Measurements from ENCODE around the gene FHAD1.

Gene FHAD1

DNA sequence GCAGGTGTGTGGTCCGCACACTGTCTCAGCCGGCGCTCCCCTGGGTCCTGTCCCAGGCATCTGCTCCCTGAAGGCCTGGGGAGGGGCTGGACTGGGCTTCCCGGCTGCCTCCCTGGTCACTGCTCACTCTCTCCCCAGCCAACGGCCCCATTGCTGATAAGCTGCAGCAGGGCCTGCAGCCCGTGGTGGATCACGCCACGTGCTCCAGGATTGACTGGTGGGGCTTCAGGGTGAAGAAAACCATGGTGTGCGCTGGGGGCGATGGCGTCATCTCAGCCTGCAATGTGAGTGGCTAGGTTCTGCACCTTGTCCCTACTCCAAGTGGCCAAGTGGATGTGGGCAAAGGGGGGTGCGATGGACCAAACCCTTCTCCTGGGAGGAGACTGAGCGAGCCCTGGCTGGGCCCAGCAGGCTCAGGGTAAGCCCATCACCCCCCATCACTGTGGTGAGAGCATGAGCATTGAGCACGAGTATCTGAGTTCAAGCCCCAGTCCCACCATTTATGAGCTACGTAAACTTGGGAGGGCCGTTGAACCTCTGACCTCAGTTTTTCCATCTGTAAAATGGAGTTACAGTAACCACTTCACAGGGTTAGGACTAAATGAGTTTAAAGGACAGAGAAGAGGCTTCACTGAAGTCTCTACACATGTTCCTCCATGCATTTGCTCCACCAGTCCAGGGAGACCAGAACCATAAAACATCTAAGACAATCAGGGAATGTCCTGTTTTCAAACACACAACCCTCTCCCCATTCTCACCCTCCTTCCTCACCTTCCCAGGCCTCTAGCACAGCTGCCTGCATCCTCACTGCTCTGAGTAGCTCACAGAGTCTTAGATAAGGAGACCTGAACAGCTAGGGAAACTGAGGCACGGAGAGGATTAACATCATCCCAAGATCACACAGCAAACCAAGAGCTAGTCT lies 197.7 kb downstream of the FHAD1 start:
- DNase-seq, result no peak

DNA sequence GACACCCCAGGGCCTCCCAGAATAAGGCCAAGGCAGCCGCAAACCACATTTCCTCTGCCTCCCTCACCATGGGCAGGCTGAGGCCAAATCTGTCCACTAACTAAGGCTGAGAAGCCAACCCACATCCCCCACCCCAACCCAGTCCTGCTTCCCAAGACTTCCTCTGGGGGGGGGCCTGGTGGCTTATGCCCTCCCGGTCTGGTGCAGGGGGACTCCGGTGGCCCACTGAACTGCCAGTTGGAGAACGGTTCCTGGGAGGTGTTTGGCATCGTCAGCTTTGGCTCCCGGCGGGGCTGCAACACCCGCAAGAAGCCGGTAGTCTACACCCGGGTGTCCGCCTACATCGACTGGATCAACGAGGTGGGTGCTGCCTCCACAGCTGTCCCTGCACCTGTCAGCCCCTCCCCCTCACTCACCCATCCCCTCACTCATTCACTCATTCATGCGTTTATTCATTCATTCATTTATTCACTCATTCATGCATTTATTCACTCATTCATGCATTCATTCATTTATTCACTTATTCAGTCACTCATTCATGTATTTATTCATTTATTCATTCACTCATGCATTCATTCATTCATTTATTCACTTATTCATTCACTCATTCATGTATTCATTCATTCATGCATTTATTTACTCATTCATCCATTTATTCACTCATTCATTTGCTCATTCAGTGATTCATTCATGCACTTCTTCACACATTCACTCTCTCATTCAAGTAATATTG lies 198.5 kb downstream of the FHAD1 start:
- DNase-seq, result no peak

DNA sequence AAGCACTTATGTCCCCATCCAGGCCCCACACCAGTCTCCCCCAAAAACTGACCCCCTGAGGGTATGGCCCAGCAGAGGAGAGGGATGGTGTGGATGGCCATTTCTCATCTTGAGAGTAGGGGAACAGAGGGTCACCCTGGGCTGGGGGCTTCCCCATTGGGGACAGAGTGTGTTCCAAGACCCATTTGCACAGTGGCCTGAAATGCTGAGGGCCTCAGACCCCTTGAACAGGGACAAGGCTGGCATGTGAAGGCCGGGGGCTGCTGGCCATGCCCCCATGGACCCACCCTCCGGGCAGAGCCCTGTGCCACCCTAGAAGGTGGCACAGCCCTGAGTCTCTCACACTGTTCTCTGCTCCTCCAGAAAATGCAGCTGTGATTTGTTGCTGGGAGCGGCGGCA lies 199.2 kb downstream of the FHAD1 start:
- no peak for DNase-seq
